Hepatocyte (in vitro differentiated cells): ENCODE measurements around the gene HSD17B8.

Experiments used
- CTCF ChIP-seq: fragments of 200-600 bp; sonication (generic); IDR thresholded peaks from 2 replicates; pipeline ENCODE4 v1.5.1; 2016; ENCODE audit warnings: antibody characterized with exemption, mild to moderate bottlenecking; ENCODE audit not compliant: poor library complexity
- EZH2phosphoT487 ChIP-seq: fragments of 200-600 bp; sonication (generic); IDR thresholded peaks from one replicate; pipeline ENCODE4 v1.6.1; 2018; ENCODE audit warnings: antibody characterized with exemption, mild to moderate bottlenecking, low read depth, moderate library complexity; ENCODE audit not compliant: unreplicated experiment, severe bottlenecking

GRCh38 chr6:33164176-33164575, 40.3 kb upstream of the HSD17B8 start:
- no peak for TF ChIP-seq CTCF
- TF ChIP-seq EZH2phosphoT487, result no peak
